GM18505 (cell line): ENCODE measurements around the gene PARVA.
"Not testable (repeated sequence)": the region's sequence is repeated elsewhere in the genome, so short reads cannot be mapped to it uniquely, and the experiment has no call there.

Source experiments
- ATAC-seq: cut with Tn5 transposase; IDR thresholded peaks from one replicate; pipeline ENCODE4 v1.9.1; 2021; ENCODE audit not compliant: unreplicated experiment
- POLR2A ChIP-seq: IDR thresholded peaks from 4 replicates; pipeline ENCODE4 v1.6.1; 2011; ENCODE audit warnings: borderline replicate concordance; ENCODE audit not compliant: insufficient read depth, insufficient read length; ENCODE audit errors: extremely low read depth

The PARVA gene

DNA sequence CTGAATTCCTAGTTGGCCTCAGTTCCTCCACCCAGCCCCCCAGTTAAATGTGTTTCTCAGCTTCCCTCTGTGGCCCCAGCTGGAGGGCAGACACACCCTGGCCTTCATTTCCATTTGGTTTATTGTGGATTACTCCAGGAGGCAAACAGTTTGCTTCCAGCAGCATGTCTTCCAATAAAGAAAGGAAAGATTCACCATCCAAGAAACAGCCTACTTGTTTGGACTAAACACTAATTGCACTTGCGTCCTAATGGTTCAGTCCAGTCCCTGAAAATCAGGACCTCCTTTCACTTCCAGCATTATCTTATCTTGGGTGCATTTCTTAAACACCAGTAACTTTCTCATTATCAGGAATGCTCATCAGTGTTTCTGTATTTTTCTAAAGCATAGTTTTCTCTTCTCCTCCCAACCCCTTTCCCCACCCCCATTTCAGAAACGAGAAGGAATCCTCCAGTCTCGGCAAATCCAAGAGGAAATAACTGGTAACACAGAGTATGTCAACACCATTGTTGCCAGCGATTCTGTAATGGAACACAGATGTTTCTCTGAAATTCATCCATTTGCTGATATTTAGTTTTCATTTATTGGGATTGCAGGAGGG, 130.9 kb downstream of the PARVA start:
- TF ChIP-seq POLR2A = no peak
- no peak for ATAC-seq

DNA sequence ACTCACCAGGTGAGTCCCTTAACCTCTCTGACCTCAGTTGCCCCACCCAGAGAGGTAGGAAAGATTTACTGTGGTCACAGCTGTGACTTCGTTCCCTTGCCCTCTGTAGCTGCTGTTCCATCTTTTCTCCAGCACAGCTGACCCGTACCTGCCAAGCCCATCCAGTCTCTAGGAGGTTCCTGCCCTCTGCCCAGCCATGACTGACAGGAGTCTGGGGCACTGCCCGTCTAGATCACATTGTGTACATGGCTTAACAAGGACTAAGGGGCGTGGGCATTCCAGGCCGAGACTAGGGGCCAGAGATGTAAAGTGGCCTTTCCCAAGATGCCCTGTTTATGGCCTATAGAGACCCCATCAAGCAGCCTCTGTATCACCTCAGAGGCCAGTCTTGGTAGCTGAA, 132.0 kb downstream of the PARVA start:
- no peak for ATAC-seq
- TF ChIP-seq POLR2A = no peak

GRCh38 chr11:12512132-12512531, 134.8 kb downstream of the PARVA start:
- ATAC-seq = no peak

DNA sequence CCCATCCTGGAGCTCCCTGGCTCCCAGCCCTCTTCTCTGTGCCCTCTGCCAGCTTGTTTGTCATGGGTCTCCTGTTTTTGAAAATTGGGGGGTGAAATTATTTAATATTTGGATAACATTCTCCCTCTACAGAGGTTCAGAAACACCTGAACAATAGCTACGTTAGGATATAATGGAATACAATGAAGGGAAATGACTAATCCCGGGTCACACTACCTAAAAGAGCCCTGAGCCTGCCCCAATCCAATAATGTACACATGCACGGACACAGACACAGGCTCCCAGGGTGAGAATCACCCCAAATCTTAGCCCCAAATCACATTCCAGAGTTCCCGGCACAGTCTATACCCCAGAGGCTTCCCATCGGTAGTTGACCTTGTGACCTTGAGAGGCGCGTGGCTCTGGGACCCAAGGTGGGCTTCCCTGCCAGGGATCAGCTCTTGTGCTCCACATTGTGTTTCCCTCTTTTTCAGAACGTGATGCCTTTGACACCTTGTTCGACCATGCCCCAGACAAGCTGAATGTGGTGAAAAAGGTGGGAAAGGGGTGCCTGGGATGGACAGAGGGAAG, 135.5 kb downstream of the PARVA start:
- ATAC-seq = no peak
- TF ChIP-seq POLR2A = no peak

More at GRCh38 chr11:12512132-12512531, 134.8 kb downstream of the PARVA start:
- no peak for TF ChIP-seq POLR2A

DNA sequence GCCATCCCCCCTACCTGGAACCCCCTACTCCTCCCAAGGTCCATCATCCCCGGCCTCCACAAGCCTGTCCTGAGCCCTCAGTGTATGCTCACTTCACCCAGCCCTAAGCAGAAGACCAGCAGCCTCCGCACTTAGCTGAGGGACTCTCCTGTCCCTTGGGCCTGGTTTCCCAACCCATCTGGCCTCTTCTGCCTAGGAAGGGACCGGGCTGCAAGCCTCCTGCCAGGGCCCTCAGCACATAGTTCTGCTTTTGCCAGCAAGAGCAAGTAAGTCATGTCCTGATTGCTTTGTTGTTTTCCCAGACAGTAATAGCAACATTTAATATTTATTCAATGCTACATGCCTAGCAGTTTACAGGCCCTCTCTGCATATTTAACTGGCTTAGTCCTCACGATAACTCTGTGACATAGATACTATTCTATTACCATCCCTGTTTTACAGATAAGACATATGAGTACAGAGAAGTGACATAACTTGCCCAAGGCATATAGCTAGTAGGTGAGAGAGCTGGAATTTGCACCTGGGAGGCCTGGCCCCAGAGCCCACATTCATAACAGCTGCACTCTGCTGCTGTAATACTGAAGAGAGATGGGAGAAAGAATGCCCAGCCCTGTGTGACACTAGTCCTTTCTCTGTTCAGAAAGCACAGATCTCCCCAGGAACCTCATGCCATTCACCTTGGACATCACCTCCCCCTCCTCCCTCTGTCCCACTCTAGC, 139.2 kb downstream of the PARVA start:
- TF ChIP-seq POLR2A = no peak
- no peak for ATAC-seq

DNA sequence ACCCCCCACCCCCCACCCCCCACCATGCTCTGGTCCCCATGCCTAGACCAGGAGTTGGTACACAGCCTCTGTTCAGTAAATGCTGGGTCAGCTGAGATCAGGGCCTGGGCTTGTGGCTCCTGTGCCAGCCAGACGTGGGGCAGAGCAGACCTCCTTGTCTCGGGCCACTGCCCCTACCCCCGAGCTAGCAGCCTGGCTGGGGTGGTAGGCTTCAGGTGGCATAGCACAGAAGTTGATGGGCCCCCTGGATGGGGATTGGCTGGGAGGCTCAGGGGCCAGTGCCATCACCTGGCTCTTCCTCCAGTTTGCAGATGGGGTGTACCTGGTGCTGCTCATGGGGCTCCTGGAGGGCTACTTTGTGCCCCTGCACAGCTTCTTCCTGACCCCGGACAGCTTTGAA, 139.9 kb downstream of the PARVA start:
- no peak for TF ChIP-seq POLR2A
- no peak for ATAC-seq

GRCh38 chr11:12517741-12518140, 140.4 kb downstream of the PARVA start:
- no peak for TF ChIP-seq POLR2A
- no peak for ATAC-seq

GRCh38 chr11:12518606-12519385, 141.4 kb downstream of the PARVA start:
- no peak for TF ChIP-seq POLR2A

DNA sequence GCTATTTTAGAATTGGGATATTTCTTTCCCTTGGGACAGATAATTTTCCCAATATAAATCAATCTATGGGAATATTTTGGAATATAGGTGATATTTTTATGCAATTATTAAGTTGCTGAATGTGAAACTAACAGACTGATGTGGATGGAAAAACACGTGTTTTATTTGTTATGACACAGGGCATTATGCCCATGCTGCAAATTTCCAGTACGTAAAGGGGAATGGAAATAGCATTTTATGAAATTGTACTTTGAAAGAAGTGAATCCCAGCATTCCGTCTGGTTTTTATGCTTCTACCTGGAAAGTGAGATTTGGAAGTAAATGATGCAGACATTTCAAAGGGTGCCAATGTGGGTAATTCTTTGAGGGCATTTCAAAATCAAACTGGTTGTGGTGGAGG, 142.7 kb downstream of the PARVA start:
- TF ChIP-seq POLR2A = no peak
- no peak for ATAC-seq

More at GRCh38 chr11:12518606-12519385, 141.4 kb downstream of the PARVA start:
- no peak for ATAC-seq

DNA sequence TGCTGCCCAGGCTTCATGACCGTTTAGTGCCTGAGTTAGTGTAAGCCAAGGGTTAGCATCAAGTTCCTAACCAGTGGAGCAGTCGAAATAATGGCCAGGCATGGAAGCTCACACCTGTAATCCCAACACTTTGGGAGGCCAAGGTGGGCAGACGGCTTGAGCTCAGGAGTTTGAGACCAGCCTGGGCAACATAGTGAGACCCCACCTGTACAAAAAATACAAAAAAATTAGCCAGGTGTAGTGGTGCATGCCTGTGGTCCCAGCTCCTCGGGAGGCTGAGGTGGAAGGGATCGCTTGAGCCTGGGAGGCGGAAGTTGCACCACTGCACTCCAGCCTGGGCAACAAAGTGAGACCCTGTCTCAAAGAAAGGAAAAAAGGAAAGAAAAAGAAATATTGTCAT, 143.2 kb downstream of the PARVA start:
- ATAC-seq = not testable (repeated sequence)

- no peak for ATAC-seq
- TF ChIP-seq POLR2A = no peak
Measured at GRCh38 chr11:12523180-12523924, 146.0 kb downstream of the PARVA start.

GRCh38 chr11:12524865-12525264, 147.5 kb downstream of the PARVA start:
- TF ChIP-seq POLR2A = no peak
- ATAC-seq = no peak

- no peak for TF ChIP-seq POLR2A
- no peak for ATAC-seq
Measured at GRCh38 chr11:12525466-12526055, 148.2 kb downstream of the PARVA start.

DNA sequence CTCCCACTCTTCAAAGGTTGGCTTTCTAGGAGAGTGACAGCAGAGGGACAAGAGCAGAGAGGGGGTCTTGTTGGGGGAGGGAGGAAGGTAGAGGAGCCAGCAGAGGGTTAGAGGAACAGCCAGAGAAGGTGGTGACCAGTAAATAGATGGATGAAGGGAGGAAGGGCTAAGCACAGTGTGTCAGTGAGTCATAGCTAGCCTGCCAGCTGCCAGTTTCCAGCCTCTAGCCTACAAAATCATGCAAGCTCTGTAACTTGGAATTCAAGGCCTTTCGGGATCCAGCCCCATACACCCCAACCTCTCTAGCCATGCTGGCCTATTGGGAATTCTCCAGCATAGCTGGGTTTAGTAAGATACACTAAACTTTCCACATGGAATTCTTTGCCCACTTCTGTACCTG, 149.4 kb downstream of the PARVA start:
- ATAC-seq = no peak

More for the DNA sequence above, 149.4 kb downstream of the PARVA start:
- TF ChIP-seq POLR2A = no peak
